ENCODE measurements around the gene C1QTNF5.

DNA sequence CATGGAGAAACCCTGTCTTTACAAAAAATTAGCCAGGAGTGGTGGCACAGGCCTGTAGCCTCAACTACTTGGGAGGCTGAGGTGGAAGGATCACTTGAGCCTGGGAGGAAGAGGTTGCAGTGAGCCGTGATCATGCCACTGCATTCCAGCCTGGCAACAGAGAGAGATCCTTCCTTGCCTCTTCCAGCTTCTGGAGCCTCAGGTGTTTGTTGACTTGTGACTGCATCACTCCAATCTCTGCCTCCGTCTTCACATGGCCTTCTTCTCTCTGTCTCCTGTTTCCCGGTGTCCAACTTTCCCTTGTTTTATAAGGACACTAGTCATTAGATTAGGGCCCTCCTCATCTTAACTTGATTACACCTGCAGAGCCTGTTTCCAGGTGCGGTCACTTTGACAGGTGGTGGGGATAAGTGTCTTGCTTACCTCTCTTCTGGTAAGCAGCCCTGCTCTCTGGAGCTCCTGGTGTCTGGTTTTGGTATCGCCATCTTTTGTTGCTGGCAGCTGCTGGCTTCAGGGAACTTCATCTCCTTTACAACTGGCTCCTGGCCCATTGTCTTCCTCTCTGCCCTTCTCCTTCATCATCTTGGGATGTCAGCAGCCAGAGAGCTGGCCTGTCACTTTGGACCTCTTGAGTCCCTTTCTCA lies 49.0 kb upstream of the C1QTNF5 start:
- TF ChIP-seq TAF1 (IDR thresholded peaks at IDR 0.05; ENCODE audit: low read depth) (no peak), CTCF (IDR thresholded peaks at IDR 0.05; ENCODE audit: poor library complexity, severe bottlenecking) (peak; percentile 9), REST (IDR thresholded peaks at IDR 0.05; ENCODE audit: borderline replicate concordance) (no peak), EP300 (conservative IDR thresholded peaks at IDR 0.05; ENCODE audit: poor library complexity, severe bottlenecking) (no peak), POLR2AphosphoS5 (IDR thresholded peaks at IDR 0.05) (no peak), EZH2 (IDR thresholded peaks at IDR 0.05; ENCODE audit: borderline replicate concordance, insufficient read depth, low read length, poor library complexity, severe bottlenecking) (no peak), SMC3 (conservative IDR thresholded peaks at IDR 0.05; ENCODE audit: poor library complexity) (no peak)
